H9 (cell line): ENCODE data around the gene NPAS3. TPM values are rescaled to one million over a fixed set of nuclear protein-coding genes. Genes with fewer than 3 reads are reported as not detected.

Source experiments
- DNase-seq: peaks from one replicate; pipeline ENCODE4 v3.0.0-alpha.2; 2017
- H2AFZ ChIP-seq: one replicate; pipeline ENCODE4 v1.6.1; 2013; ENCODE audit warnings: mild to moderate bottlenecking, low read length, control low read depth, moderate library complexity
- H2AK5ac ChIP-seq: 2 replicates; pipeline ENCODE4 v1.6.1; 2013; ENCODE audit warnings: low read length, control low read depth, mixed read lengths; ENCODE audit not compliant: insufficient read length
- H2BK120ac ChIP-seq: one replicate; pipeline ENCODE4 v1.6.1; 2013; ENCODE audit warnings: low read depth, mild to moderate bottlenecking, low read length, control low read depth, inconsistent platforms; ENCODE audit not compliant: poor library complexity, severe bottlenecking
- H2BK12ac ChIP-seq: 2 replicates; pipeline ENCODE4 v1.6.1; 2013; ENCODE audit warnings: low read length, control low read depth, mixed read lengths, low read depth; ENCODE audit not compliant: insufficient read length
- H2BK15ac ChIP-seq: 2 replicates; pipeline ENCODE4 v1.6.1; 2013; ENCODE audit warnings: low read depth, low read length, control low read depth
- H2BK20ac ChIP-seq: one replicate; pipeline ENCODE4 v1.6.1; 2013; ENCODE audit warnings: low read depth, mild to moderate bottlenecking, low read length, control low read depth, inconsistent platforms; ENCODE audit not compliant: poor library complexity, severe bottlenecking
- H2BK5ac ChIP-seq: 2 replicates; pipeline ENCODE4 v1.6.1; 2013; ENCODE audit warnings: low read length, control low read depth, mixed read lengths; ENCODE audit not compliant: insufficient read length
- H3K14ac ChIP-seq: 2 replicates; pipeline ENCODE4 v1.6.1; 2013; ENCODE audit warnings: low read length, control low read depth; ENCODE audit not compliant: insufficient read depth
- H3K18ac ChIP-seq: 2 replicates; pipeline ENCODE4 v1.6.1; 2013; ENCODE audit warnings: low read depth, mild to moderate bottlenecking, mixed read lengths, low read length, control low read depth; ENCODE audit not compliant: insufficient read length
- H3K23ac ChIP-seq: 2 replicates; pipeline ENCODE4 v1.6.1; 2013; ENCODE audit warnings: low read length, control low read depth, mixed read lengths, low read depth; ENCODE audit not compliant: insufficient read length
- H3K23me2 ChIP-seq: 2 replicates; pipeline ENCODE4 v1.6.1; 2013; ENCODE audit warnings: low read depth, mild to moderate bottlenecking, mixed read lengths, low read length, control low read depth; ENCODE audit not compliant: insufficient read length, poor library complexity, severe bottlenecking
- H3K27ac ChIP-seq: 2 replicates; pipeline ENCODE4 v1.5.1; 2013; ENCODE audit warnings: low read length, control low read depth, mixed read lengths, low read depth; ENCODE audit not compliant: insufficient read length
- H3K27me3 ChIP-seq: 2 replicates; pipeline ENCODE4 v1.6.1; 2013; ENCODE audit warnings: low read length, control low read depth, inconsistent platforms; ENCODE audit not compliant: insufficient read depth
- H3K4ac ChIP-seq: 2 replicates; pipeline ENCODE4 v1.6.1; 2013; ENCODE audit warnings: low read depth, mild to moderate bottlenecking, control low read depth, inconsistent platforms, low read length, moderate library complexity
- H3K4me1 ChIP-seq: 2 replicates; pipeline ENCODE4 v1.6.1; 2013; ENCODE audit warnings: low read length, control low read depth, inconsistent platforms; ENCODE audit not compliant: insufficient read depth
- H3K4me2 ChIP-seq: 2 replicates; pipeline ENCODE4 v1.6.1; 2013; ENCODE audit warnings: low read length, control low read depth, mixed read lengths; ENCODE audit not compliant: insufficient read length, insufficient read depth
- H3K56ac ChIP-seq: 2 replicates; pipeline ENCODE4 v1.6.1; 2013; ENCODE audit warnings: low read depth, mild to moderate bottlenecking, mixed read lengths, low read length, control low read depth; ENCODE audit not compliant: insufficient read length
- H3K79me1 ChIP-seq: 2 replicates; pipeline ENCODE4 v1.6.1; 2013; ENCODE audit warnings: low read depth, mild to moderate bottlenecking, moderate library complexity, low read length, control low read depth, inconsistent platforms; ENCODE audit not compliant: insufficient read depth, poor library complexity, severe bottlenecking
- H3K79me2 ChIP-seq: 2 replicates; pipeline ENCODE4 v1.6.1; 2013; ENCODE audit warnings: low read length, control low read depth, inconsistent platforms; ENCODE audit not compliant: insufficient read depth
- H3K9ac ChIP-seq: 2 replicates; pipeline ENCODE4 v1.6.1; 2013; ENCODE audit warnings: low read length, control low read depth, mixed read lengths; ENCODE audit not compliant: insufficient read length; ENCODE audit errors: extremely low read depth
- H3K9me3 ChIP-seq: one replicate; pipeline ENCODE4 v1.6.1; 2013; ENCODE audit warnings: low read depth, low read length, inconsistent platforms; ENCODE audit not compliant: control insufficient read depth
- H3T11ph ChIP-seq: one replicate; pipeline ENCODE4 v1.6.1; 2013; ENCODE audit warnings: mild to moderate bottlenecking, low read length, control low read depth, inconsistent platforms
- H4K20me1 ChIP-seq: one replicate; pipeline ENCODE4 v1.6.1; 2013; ENCODE audit not compliant: control insufficient read depth, insufficient read length, insufficient read depth
- H4K5ac ChIP-seq: 2 replicates; pipeline ENCODE4 v1.6.1; 2013; ENCODE audit warnings: low read depth, mild to moderate bottlenecking, mixed read lengths, low read length, control low read depth; ENCODE audit not compliant: insufficient read length
- H4K8ac ChIP-seq: replicated peaks from 2 replicates; pipeline ENCODE4 v1.6.1; 2013; ENCODE audit warnings: low read length, control low read depth, mixed read lengths, low read depth; ENCODE audit not compliant: insufficient read length
- H4K91ac ChIP-seq: 2 replicates; pipeline ENCODE4 v1.6.1; 2013; ENCODE audit warnings: low read depth, mild to moderate bottlenecking, moderate library complexity, mixed read lengths, low read length, control low read depth; ENCODE audit not compliant: insufficient read length
- H3K27ac Mint-ChIP-seq, 3 experiments: 2 replicates in 2 of 3; 3 replicates in 1 of 3; pipeline ENCODE4 v1.8.0; 2020 to 2021; ENCODE audit warnings: mixed read lengths in 3 of 3, mild to moderate bottlenecking in 1 of 3, moderate library complexity in 1 of 3
- H3K27me3 Mint-ChIP-seq: 2 replicates; pipeline ENCODE4 v1.8.0; 2021; ENCODE audit warnings: low read depth, mild to moderate bottlenecking, moderate library complexity, mixed read lengths
- H3K36me3 Mint-ChIP-seq, 3 experiments: 2 replicates in 2 of 3; 3 replicates in 1 of 3; pipeline ENCODE4 v1.8.0; 2020 to 2021; ENCODE audit warnings: low read depth in 3 of 3, mixed read lengths in 3 of 3; ENCODE audit not compliant: insufficient read depth in 1 of 3
- H3K4me1 Mint-ChIP-seq, 2 experiments: 2 replicates each; pipeline ENCODE4 v1.8.0; 2020; ENCODE audit warnings: mixed read lengths in 2 of 2
- H3K4me3 Mint-ChIP-seq, 2 experiments: 2 replicates in 1 of 2; 3 replicates in 1 of 2; pipeline ENCODE4 v1.8.0; 2020 to 2021; ENCODE audit warnings: mild to moderate bottlenecking in 2 of 2, mixed read lengths in 2 of 2, moderate library complexity in 1 of 2
- H3K9me3 Mint-ChIP-seq, 2 experiments: 2 replicates in 1 of 2; 3 replicates in 1 of 2; pipeline ENCODE4 v1.8.0; 2020; ENCODE audit warnings: mild to moderate bottlenecking in 2 of 2, mixed read lengths in 2 of 2, moderate library complexity in 1 of 2
- WGBS: extraction: QIAGEN DNeasy Blood & Tissue Kit; methylation state at CpG from one replicate; pipeline ENCODE4 v1.1.7; 2013; ENCODE audit warnings: missing lambda C conversion rate, low lambda C conversion rate, mixed read lengths; ENCODE audit not compliant: insufficient read length; ENCODE audit errors: extremely low coverage; 5-methylcytosine and 5-hydroxymethylcytosine counted together
- total RNA-seq: library from RNA; stranded (reverse); gene quantifications from 2 replicates; pipeline ENCODE4 v1.2.1, GENCODE V29; 2021
- TF ChIP-seq, protein P1 (sequence below): fragments of 200-600 bp; sonication (generic); conservative IDR thresholded peaks from 3 replicates; pipeline ENCODE4 v1.8.0; 2021; ENCODE audit warnings: antibody characterized with exemption, mild to moderate bottlenecking

Gene NPAS3
- total RNA-seq, 1 experiment from 2014 or later = 0.17 TPM

DNA sequence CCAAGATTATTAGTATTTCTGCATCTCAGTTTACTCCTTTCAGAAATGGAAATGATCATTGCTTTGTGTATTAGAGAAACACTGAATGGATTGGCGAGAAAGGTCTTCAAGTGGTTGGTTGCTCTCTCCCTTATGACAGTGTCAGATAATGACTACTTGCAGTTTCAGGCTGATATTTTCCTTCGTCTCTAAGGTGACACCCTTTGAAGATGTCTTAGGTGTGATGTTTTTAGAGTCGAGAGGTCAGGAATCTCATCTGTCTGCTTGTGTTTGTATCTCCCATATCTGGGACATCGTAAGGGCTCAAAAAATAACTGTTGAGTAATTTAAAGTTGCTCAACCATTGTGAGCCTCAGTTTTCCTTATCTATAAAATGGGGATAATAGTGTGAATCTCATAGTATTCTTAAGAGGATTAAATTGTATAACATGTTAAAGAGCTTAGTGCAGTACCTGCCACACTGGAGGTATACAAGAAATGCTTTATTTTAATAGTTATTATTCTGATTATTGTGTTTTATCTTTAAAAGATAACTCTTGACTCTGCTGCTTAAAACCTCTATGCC lies 40.1 kb downstream of the NPAS3 start:
- H3K79me2 ChIP-seq = no peaks in the 10 kb centered on the region
- no peak overlapping the region for H2BK20ac ChIP-seq
- H4K5ac ChIP-seq = no peak overlapping the region
- no peaks in the 10 kb centered on the region for H3K79me1 ChIP-seq
- H3K27me3 ChIP-seq = no peaks in the 10 kb centered on the region
- no peak overlapping the region for H3K4me2 ChIP-seq
- no peaks in the 10 kb centered on the region for H3K4me1 Mint-ChIP-seq
- H2AFZ ChIP-seq = no peak overlapping the region
- H2BK120ac ChIP-seq = no peak overlapping the region
- H3K4me3 Mint-ChIP-seq = no peak overlapping the region
- H4K91ac ChIP-seq = no peak overlapping the region
- no peak overlapping the region for H3K27ac Mint-ChIP-seq
- no CpG with 5 or more reads among the region's 4 CpGs for WGBS
- no peak overlapping the region for H2BK12ac ChIP-seq
- H3K56ac ChIP-seq = no peak overlapping the region
- no peak overlapping the region for H2BK5ac ChIP-seq
- H2AK5ac ChIP-seq = no peak overlapping the region
- no peaks in the 10 kb centered on the region for H3K23me2 ChIP-seq
- no peaks in the 10 kb centered on the region for H3K4me1 ChIP-seq
- H4K8ac ChIP-seq = no peak overlapping the region
- no peaks in the 10 kb centered on the region for H4K20me1 ChIP-seq
- no peak overlapping the region for H3K23ac ChIP-seq
- no peaks in the 10 kb centered on the region for H3K27me3 Mint-ChIP-seq
- H3K9me3 ChIP-seq = no peaks in the 10 kb centered on the region
- no peak for DNase-seq
- no peak overlapping the region for H3K4ac ChIP-seq
- no peaks in the 10 kb centered on the region for H3K9me3 Mint-ChIP-seq
- H3K9ac ChIP-seq = no peak overlapping the region
- H2BK15ac ChIP-seq = no peak overlapping the region
- no peak overlapping the region for H3T11ph ChIP-seq
- no peaks in the 10 kb centered on the region for H3K36me3 Mint-ChIP-seq
- TF ChIP-seq, protein P1, sequence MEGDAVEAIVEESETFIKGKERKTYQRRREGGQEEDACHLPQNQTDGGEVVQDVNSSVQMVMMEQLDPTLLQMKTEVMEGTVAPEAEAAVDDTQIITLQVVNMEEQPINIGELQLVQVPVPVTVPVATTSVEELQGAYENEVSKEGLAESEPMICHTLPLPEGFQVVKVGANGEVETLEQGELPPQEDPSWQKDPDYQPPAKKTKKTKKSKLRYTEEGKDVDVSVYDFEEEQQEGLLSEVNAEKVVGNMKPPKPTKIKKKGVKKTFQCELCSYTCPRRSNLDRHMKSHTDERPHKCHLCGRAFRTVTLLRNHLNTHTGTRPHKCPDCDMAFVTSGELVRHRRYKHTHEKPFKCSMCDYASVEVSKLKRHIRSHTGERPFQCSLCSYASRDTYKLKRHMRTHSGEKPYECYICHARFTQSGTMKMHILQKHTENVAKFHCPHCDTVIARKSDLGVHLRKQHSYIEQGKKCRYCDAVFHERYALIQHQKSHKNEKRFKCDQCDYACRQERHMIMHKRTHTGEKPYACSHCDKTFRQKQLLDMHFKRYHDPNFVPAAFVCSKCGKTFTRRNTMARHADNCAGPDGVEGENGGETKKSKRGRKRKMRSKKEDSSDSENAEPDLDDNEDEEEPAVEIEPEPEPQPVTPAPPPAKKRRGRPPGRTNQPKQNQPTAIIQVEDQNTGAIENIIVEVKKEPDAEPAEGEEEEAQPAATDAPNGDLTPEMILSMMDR = no peak
- no peak overlapping the region for H3K14ac ChIP-seq
- no peak overlapping the region for H3K18ac ChIP-seq
- H3K27ac ChIP-seq = no peak overlapping the region
